ENCODE results near the gene SRP54. TPM values are rescaled to one million over a fixed set of nuclear protein-coding genes. Genes with fewer than 3 reads are reported as not detected.
A peak's percentile ranks its signal among the peaks of the same experiment; 100 is the strongest.

SRP54 gene
- total RNA-seq, 1 experiment from 2014 or later = 57.0 TPM

DNA sequence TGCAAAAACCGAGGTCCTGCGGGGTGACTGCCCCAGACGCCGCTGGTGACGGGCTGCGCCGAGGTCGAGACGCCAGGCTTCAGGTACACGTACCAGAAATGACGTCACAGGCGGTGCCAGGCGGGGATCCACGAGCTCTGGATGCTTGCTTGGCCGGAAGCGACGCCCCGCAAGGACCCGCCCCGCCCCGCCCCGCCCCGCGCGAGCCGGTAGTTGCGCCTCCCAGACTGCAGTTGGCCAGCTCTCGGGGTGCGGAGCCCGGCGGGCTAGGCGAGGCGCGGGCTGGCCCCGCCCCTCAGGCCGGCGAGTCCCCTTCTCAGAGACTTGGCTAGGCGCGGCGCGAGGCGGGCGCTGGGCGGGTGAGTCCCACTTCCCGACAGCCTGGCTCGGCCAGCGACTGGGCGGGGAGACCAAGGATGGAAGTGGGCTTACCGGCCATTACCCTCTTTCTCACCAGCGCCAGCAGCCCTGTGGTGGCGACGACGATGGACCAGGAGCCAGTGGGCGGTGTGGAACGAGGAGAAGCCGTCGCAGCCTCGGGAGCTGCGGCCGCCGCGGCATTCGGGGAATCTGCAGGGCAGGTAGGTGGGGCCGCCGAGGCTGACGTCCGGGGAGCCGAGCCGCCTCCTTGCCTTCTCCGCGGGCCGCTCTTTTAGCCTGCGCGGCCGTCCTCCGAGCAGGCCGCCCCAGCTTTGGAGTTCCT lies 63.4 kb downstream of the SRP54 start, which contains the start of gene FAM177A1 (continued):
- TF ChIP-seq FOXP1 (CRISPR knock-in tag; IDR thresholded peaks at IDR 0.05; ENCODE audit: borderline replicate concordance) (0 out of 2 replicates have a peak, but pooled peaks have one; percentile 58), NR3C1 (CRISPR knock-in tag; conservative IDR thresholded peaks at IDR 0.05; ENCODE audit: low read depth) (0 out of 2 replicates have a peak, but pooled peaks have one; percentile 73), ZNF138 (CRISPR knock-in tag; conservative IDR thresholded peaks at IDR 0.05) (peak; percentile 85; the same call in 1 of the 2 replicates), SMAD3 (CRISPR knock-in tag; IDR thresholded peaks at IDR 0.05; ENCODE audit: borderline replicate concordance) (peak; percentile 75; the same call in 1 of the 2 replicates), AR (CRISPR knock-in tag; IDR thresholded peaks at IDR 0.05) (no peak), TP53 (CRISPR knock-in tag; IDR thresholded peaks at IDR 0.05) (peak; percentile 70; the same call in 1 of the 2 replicates), CDX4 (CRISPR knock-in tag; IDR thresholded peaks at IDR 0.05; ENCODE audit: borderline replicate concordance) (no peak), ZBTB21 (CRISPR knock-in tag; IDR thresholded peaks at IDR 0.05; ENCODE audit: borderline replicate concordance) (peak; percentile 94), ZNF219 (CRISPR knock-in tag; IDR thresholded peaks at IDR 0.05; ENCODE audit: borderline replicate concordance) (no peak), CREM (CRISPR knock-in tag; IDR thresholded peaks at IDR 0.05) (peak; percentile 93), ELF4 (CRISPR knock-in tag; IDR thresholded peaks at IDR 0.05; ENCODE audit: low read depth) (peak; percentile 54; the same call in 1 of the 2 replicates), STAT6 (CRISPR knock-in tag; conservative IDR thresholded peaks at IDR 0.05; ENCODE audit: low read depth) (0 out of 2 replicates have a peak, but pooled peaks have one; percentile 78), NFE2L1 (CRISPR knock-in tag; IDR thresholded peaks at IDR 0.05) (peak; percentile 69), SOX15 (CRISPR knock-in tag; IDR thresholded peaks at IDR 0.05) (no peak), FOXP4 (CRISPR knock-in tag; IDR thresholded peaks at IDR 0.05) (peak; percentile 15; the same call in 1 of the 2 replicates), E2F5 (CRISPR knock-in tag; IDR thresholded peaks at IDR 0.05) (peak; percentile 80), GTF2I (CRISPR knock-in tag; conservative IDR thresholded peaks at IDR 0.05) (no peak), ZNF396 (CRISPR knock-in tag; IDR thresholded peaks at IDR 0.05; ENCODE audit: borderline replicate concordance) (no peak), AFF4 (CRISPR knock-in tag; IDR thresholded peaks at IDR 0.05; ENCODE audit: borderline replicate concordance) (peak; percentile 90; the same call in 1 of the 2 replicates), ETV6 (CRISPR knock-in tag; IDR thresholded peaks at IDR 0.05) (peak; percentile 34; the same call in 1 of the 2 replicates)
- TF ChIP-seq, protein P1, sequence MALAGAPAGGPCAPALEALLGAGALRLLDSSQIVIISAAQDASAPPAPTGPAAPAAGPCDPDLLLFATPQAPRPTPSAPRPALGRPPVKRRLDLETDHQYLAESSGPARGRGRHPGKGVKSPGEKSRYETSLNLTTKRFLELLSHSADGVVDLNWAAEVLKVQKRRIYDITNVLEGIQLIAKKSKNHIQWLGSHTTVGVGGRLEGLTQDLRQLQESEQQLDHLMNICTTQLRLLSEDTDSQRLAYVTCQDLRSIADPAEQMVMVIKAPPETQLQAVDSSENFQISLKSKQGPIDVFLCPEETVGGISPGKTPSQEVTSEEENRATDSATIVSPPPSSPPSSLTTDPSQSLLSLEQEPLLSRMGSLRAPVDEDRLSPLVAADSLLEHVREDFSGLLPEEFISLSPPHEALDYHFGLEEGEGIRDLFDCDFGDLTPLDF (CRISPR knock-in tag; IDR thresholded peaks at IDR 0.05) = no peak
- TF ChIP-seq, protein P2, sequence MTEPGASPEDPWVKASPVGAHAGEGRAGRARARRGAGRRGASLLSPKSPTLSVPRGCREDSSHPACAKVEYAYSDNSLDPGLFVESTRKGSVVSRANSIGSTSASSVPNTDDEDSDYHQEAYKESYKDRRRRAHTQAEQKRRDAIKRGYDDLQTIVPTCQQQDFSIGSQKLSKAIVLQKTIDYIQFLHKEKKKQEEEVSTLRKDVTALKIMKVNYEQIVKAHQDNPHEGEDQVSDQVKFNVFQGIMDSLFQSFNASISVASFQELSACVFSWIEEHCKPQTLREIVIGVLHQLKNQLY (CRISPR knock-in tag; IDR thresholded peaks at IDR 0.05) = peak; percentile 70; the same call in 1 of the 2 replicates
